ENCODE data around the gene SASS6.
"Not testable (repeated sequence)": the region's sequence is repeated elsewhere in the genome, so short reads cannot be mapped to it uniquely, and the experiment has no call there.

Gene SASS6

DNA sequence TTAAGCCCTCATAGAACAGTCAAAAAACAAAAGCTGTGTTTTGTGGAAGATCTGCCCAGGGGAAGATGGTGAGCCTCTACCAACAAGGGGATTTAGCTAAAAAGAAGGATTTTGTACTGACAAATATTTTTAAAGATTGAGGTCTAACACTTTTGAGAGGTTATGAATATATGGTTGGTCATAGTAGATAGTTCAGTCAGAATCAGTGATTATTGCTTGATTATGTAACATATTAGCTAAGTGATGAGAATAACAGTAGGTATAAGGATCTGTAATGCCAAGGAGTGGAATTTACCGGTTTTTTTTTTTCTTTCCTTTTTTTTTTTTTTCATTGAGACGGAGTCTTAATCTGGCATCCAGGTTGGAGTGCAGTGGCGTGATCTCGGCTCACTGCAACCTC is 79.0 kb downstream of the SASS6 start:
- DNase-seq (ENCODE audit: low read depth, low spot score): no peak
- in situ Hi-C loops (cut with HindIII; ENCODE audit: low sequenced_read_pairs): no loop called here
- TF ChIP-seq, protein P1, sequence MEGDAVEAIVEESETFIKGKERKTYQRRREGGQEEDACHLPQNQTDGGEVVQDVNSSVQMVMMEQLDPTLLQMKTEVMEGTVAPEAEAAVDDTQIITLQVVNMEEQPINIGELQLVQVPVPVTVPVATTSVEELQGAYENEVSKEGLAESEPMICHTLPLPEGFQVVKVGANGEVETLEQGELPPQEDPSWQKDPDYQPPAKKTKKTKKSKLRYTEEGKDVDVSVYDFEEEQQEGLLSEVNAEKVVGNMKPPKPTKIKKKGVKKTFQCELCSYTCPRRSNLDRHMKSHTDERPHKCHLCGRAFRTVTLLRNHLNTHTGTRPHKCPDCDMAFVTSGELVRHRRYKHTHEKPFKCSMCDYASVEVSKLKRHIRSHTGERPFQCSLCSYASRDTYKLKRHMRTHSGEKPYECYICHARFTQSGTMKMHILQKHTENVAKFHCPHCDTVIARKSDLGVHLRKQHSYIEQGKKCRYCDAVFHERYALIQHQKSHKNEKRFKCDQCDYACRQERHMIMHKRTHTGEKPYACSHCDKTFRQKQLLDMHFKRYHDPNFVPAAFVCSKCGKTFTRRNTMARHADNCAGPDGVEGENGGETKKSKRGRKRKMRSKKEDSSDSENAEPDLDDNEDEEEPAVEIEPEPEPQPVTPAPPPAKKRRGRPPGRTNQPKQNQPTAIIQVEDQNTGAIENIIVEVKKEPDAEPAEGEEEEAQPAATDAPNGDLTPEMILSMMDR (IDR thresholded peaks at IDR 0.05; ENCODE audit: low read depth, low read length): no peak
- no peak overlapping the region for H3K4me3 ChIP-seq (ENCODE audit: low read depth, low read length)

DNA sequence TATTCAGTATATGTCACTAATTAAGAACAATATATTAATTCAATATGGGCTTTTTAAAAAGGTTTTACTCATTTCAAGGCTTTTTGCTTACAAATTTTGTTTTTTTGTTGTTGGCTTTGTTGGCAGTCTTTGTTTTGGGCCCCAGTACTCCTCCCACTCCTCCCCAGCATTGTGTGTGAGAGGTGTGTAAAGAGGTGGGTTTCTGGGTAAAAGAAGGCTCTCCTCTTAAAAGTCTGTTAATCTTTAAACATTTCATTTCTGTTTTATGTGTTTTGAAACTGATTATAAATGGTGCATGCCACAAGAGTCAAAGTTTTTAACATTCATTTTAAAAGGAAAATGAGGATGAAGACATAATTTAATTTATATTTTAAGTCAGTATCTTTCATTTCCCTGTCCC is 79.6 kb downstream of the SASS6 start:
- in situ Hi-C loops (cut with HindIII; ENCODE audit: low sequenced_read_pairs): no loop called here
- no peak overlapping the region for H3K4me3 ChIP-seq (ENCODE audit: low read depth, low read length)
- TF ChIP-seq, protein P1 (IDR thresholded peaks at IDR 0.05; ENCODE audit: low read depth, low read length): no peak
- DNase-seq (ENCODE audit: low read depth, low spot score): no peak

DNA sequence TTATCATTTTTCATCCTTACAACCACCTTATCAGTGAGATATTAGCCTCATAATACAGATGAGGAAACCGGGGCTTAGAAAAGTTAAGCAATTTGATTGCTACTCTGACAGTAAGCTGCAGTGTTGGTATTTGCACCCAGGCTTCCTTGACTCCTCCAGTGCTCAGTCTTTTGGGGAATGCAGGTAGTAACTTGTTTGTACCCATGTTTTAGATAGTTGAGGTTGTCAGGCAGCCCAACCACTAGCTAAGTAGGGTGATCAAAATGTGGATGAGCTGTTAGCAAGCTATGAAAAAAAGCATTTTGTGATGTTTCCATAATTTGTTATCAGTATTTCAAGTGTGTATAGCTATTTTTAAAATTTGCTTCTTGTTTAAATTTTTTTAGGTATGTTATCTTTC is 80.8 kb downstream of the SASS6 start:
- in situ Hi-C loops (cut with HindIII; ENCODE audit: low sequenced_read_pairs): no loop called here
- DNase-seq (ENCODE audit: low read depth, low spot score): no peak
- TF ChIP-seq, protein P1 (IDR thresholded peaks at IDR 0.05; ENCODE audit: low read depth, low read length): no peak
- no peak overlapping the region for H3K4me3 ChIP-seq (ENCODE audit: low read depth, low read length)

DNA sequence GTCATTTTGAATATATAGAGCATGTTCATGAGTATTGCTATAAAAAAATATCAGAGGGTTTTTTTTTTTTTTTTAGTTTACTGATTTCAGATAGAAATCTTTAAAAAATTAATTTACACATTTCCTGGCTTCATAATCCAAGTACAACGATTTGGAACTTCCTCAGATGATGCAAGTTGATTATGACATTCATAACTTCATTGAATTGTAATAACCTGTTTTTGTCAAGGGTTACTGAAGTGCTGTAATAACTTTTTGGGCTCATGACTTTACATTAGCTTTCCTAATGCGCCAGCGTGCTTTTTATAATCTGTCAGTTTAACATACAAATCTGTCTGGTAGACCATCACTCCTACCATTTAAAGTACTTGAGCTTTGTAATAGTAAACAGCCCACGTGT is 81.3 kb downstream of the SASS6 start:
- TF ChIP-seq, protein P1 (IDR thresholded peaks at IDR 0.05; ENCODE audit: low read depth, low read length): no peak
- in situ Hi-C loops (cut with HindIII; ENCODE audit: low sequenced_read_pairs): no loop called here
- no peak for DNase-seq (ENCODE audit: low read depth, low spot score)
- H3K4me3 ChIP-seq (ENCODE audit: low read depth, low read length): no peak overlapping the region

DNA sequence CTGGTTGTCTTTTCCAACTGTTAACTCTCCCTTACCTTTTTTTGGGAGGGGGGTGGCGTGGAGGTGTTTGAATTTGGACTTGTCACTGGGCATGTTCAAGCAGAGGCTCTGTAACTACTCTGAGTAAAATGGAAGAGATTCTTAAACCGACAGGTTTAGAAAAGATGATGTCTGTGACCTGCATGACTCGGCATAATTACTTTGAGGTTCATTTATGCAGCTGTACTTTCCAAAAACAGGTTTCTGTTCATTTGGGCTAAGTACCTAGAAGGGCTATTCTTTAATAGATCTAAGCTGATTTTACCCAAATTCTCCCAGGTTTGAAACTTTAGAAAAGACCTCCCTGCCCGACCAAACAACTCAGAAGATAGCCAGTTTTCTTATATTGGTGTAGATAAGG is 82.6 kb downstream of the SASS6 start:
- H3K4me3 ChIP-seq (ENCODE audit: low read depth, low read length): no peak overlapping the region
- no peak for DNase-seq (ENCODE audit: low read depth, low spot score)
- in situ Hi-C loops (cut with HindIII; ENCODE audit: low sequenced_read_pairs): no loop called here
- TF ChIP-seq, protein P1 (IDR thresholded peaks at IDR 0.05; ENCODE audit: low read depth, low read length): no peak

DNA sequence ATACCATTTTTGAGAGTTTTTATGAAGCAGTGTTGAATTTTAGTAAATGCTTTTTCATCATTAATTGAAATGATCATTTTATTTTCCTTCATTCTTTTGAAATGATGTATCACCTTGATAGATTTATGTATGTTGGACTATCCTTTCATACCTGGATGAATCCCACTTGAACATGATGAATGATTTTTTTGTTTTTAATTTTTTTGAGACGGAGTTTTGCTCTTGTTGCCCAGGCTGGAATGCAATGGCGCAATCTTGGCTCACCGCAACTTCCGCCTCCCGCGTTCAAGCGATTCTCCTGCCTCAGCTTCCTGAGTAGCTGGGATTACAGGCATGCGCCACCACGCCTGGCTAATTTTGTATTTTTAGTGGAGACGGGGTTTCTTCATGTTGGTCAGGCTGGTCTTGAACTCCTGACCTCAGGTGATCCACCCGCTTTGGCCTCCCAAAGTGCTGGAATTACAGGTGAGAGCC is 85.5 kb downstream of the SASS6 start:
- in situ Hi-C loops (cut with HindIII; ENCODE audit: low sequenced_read_pairs); DNase-seq (ENCODE audit: low read depth, low spot score); H3K4me3 ChIP-seq (ENCODE audit: low read depth, low read length): not testable (repeated sequence)

DNA sequence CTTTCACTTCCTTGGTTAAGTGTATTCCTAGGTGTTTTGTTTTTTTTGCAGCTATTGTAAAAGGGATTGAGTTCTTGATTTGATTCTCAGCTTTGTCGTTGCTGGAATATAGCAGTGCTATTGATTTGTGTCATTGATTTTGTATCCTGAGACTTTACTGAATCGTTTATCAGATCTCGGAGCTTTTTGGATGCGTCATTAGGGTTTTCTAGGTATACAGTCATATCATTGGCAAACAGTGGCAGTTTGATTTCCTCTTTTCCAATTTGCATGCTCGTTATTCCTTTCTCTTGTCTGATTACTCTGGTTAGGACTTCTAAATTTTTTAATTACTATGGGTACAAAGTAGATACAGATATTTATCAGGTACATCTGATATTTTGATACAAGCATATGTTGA is 87.5 kb downstream of the SASS6 start:
- no peak overlapping the region for H3K4me3 ChIP-seq (ENCODE audit: low read depth, low read length)
- no peak for DNase-seq (ENCODE audit: low read depth, low spot score)
- in situ Hi-C loops (cut with HindIII; ENCODE audit: low sequenced_read_pairs): no loop called here
- TF ChIP-seq, protein P1 (IDR thresholded peaks at IDR 0.05; ENCODE audit: low read depth, low read length): no peak
